Osteoblast (primary cell): ENCODE measurements around the gene AGAP3. TPM values are rescaled to one million over a fixed set of nuclear protein-coding genes. Genes with fewer than 3 reads are reported as not detected.

Source experiments
- DNase-seq: peaks from one replicate; pipeline ENCODE4 v3.0.0; 2011; ENCODE audit warnings: low spot score, mixed read lengths; ENCODE audit not compliant: insufficient read length; ENCODE audit errors: missing footprints
- H2AFZ ChIP-seq: 2 replicates; pipeline ENCODE4 v1.6.0; 2011; ENCODE audit warnings: mild to moderate bottlenecking, low read length
- H3K27ac ChIP-seq: 2 replicates; pipeline ENCODE4 v1.5.1; 2011; ENCODE audit warnings: mild to moderate bottlenecking, low read depth, low read length, moderate library complexity
- H3K27me3 ChIP-seq: 2 replicates; pipeline ENCODE4 v1.6.0; 2012; ENCODE audit warnings: mild to moderate bottlenecking, control low read depth, inconsistent platforms, low read length, moderate library complexity; ENCODE audit not compliant: insufficient read depth
- H3K36me3 ChIP-seq: 2 replicates; pipeline ENCODE4 v1.5.1; 2011; ENCODE audit warnings: mild to moderate bottlenecking, low read length, control low read depth, moderate library complexity; ENCODE audit not compliant: insufficient read depth
- H3K4me1 ChIP-seq: 2 replicates; pipeline ENCODE4 v1.5.1; 2011; ENCODE audit warnings: mild to moderate bottlenecking, low read length, control low read depth, moderate library complexity; ENCODE audit not compliant: insufficient read depth
- H3K4me2 ChIP-seq: 2 replicates; pipeline ENCODE4 v1.6.0; 2011; ENCODE audit warnings: mild to moderate bottlenecking, low read length; ENCODE audit not compliant: insufficient read depth
- H3K4me3 ChIP-seq: fragments of 200-600 bp; sonication (generic); 3 replicates; pipeline ENCODE4 v1.5.1; 2012; ENCODE audit warnings: mild to moderate bottlenecking, low read length, inconsistent platforms; ENCODE audit not compliant: insufficient read depth
- H3K79me2 ChIP-seq: 2 replicates; pipeline ENCODE4 v1.6.0; 2012; ENCODE audit warnings: mild to moderate bottlenecking, low read length, control low read depth, inconsistent platforms; ENCODE audit not compliant: insufficient read depth
- H3K9me3 ChIP-seq: 2 replicates; pipeline ENCODE4 v1.5.1; 2011; ENCODE audit warnings: low read depth, low read length, control low read depth
- H4K20me1 ChIP-seq: 2 replicates; pipeline ENCODE4 v1.6.0; 2012; ENCODE audit warnings: mild to moderate bottlenecking, low read length, control low read depth; ENCODE audit not compliant: insufficient read depth
- total RNA-seq: library from RNA; depleted of rRNA; stranded (reverse); fragments of >200 nt; gene quantifications from 2 replicates; pipeline ENCODE4 v1.2.3, GENCODE V29; 2012
- TF ChIP-seq, protein P1 (sequence below): IDR thresholded peaks from 2 replicates; pipeline ENCODE4 v1.5.1; 2011; ENCODE audit warnings: mild to moderate bottlenecking, low read depth, low read length, moderate library complexity; ENCODE audit errors: extremely low read depth

The AGAP3 gene
- total RNA-seq, 1 donor = 39.8 TPM

DNA sequence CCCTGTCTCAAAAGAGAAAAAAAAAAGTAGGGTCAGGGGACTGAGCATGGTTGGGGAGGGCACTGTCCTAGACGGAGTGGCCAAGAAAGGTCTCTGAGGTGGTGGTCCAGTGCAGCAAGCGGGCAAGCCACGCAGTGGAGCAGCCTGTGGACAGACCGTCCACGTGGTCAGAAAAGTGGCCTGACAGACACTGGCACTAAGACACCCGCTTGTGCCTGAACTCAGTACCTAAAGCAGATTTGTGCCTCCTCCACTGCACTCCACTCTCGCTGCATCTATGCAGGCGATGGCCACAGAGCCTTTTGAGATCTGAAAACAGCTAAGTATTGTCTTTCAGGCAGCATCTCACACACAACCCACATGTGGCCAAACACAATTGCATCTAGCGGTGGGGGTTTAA, 92.0 kb downstream of the AGAP3 start:
- H3K36me3 ChIP-seq = no peaks in the 10 kb centered on the region
- H4K20me1 ChIP-seq = peaks cover 3% of the 10 kb centered on the region
- H3K9me3 ChIP-seq = no peaks in the 10 kb centered on the region
- H3K4me1 ChIP-seq = no peaks in the 10 kb centered on the region
- TF ChIP-seq, protein P1, sequence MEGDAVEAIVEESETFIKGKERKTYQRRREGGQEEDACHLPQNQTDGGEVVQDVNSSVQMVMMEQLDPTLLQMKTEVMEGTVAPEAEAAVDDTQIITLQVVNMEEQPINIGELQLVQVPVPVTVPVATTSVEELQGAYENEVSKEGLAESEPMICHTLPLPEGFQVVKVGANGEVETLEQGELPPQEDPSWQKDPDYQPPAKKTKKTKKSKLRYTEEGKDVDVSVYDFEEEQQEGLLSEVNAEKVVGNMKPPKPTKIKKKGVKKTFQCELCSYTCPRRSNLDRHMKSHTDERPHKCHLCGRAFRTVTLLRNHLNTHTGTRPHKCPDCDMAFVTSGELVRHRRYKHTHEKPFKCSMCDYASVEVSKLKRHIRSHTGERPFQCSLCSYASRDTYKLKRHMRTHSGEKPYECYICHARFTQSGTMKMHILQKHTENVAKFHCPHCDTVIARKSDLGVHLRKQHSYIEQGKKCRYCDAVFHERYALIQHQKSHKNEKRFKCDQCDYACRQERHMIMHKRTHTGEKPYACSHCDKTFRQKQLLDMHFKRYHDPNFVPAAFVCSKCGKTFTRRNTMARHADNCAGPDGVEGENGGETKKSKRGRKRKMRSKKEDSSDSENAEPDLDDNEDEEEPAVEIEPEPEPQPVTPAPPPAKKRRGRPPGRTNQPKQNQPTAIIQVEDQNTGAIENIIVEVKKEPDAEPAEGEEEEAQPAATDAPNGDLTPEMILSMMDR = no peak
- no peak overlapping the region for H3K4me3 ChIP-seq
- H3K27me3 ChIP-seq = peaks cover 48% of the 10 kb centered on the region
- H2AFZ ChIP-seq = no peak overlapping the region
- no peaks in the 10 kb centered on the region for H3K79me2 ChIP-seq
- DNase-seq = peak; percentile 78
- H3K4me2 ChIP-seq = no peak overlapping the region
- H3K27ac ChIP-seq = no peak overlapping the region

DNA sequence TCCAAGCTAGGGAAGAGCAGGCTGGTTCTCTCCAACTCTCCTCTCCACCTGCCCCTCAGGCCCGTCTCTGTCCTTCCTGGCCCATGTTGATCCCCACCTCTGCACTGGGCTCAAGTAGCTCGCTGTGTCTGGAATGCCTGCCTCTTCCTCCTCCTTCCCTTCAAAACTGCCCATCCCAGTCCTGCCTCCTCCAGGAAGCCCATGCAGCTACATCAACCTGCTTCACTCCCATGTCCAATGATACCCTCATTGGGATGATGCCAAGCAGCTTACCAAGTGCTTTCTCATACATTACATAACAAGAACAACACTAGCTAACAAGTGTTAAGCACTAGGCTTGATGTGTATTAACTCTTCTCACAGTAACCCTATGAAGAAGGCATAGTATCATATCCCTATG, 92.6 kb downstream of the AGAP3 start:
- H3K4me1 ChIP-seq = no peaks in the 10 kb centered on the region
- no peaks in the 10 kb centered on the region for H3K9me3 ChIP-seq
- no peak overlapping the region for H2AFZ ChIP-seq
- H3K4me3 ChIP-seq = no peak overlapping the region
- no peaks in the 10 kb centered on the region for H3K79me2 ChIP-seq
- H4K20me1 ChIP-seq = peaks cover 3% of the 10 kb centered on the region
- peak; percentile 65 for DNase-seq
- TF ChIP-seq, protein P1 = no peak
- no peak overlapping the region for H3K4me2 ChIP-seq
- H3K27me3 ChIP-seq = peaks cover 46% of the 10 kb centered on the region
- no peak overlapping the region for H3K27ac ChIP-seq
- H3K36me3 ChIP-seq = no peaks in the 10 kb centered on the region

DNA sequence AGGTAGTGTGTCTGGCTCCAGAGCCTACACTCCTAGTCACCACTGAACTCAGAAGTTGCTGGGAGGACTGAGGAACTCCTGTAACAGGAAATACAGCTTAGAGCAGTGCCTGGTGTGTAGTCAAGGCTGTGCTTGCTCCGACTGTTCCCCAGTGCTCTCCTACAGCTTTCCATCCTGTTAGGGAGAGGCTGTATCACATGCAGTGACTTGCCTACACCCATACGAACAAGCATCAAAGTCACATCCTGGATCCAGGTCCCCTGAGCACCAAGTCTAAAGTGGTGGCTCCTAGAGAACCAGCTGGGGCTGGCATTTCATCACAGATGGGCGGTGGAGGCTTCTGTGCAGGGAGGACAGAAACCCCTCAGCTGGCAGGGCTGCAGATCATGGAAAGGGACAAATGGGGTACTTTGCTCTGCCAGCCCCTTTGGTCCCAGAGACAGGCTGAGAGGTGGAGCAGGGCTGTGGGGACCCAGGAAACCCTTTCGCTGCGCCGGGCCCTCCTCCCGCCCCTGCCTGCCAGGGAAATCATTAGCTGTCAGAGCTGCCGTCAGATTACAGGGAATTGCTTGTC, 93.1 kb downstream of the AGAP3 start:
- Histone ChIP-seq H3K9me3 (no peaks in the 10 kb centered on the region), H3K36me3 (no peaks in the 10 kb centered on the region), H3K79me2 (no peaks in the 10 kb centered on the region), H3K4me2 (no peak overlapping the region), H3K4me1 (no peaks in the 10 kb centered on the region), H3K27ac (no peak overlapping the region), H3K4me3 (no peak overlapping the region), H2AFZ (no peak overlapping the region), H4K20me1 (peaks cover 3% of the 10 kb centered on the region), H3K27me3 (peaks cover 46% of the 10 kb centered on the region)
- TF ChIP-seq, protein P1 = no peak
- peak; percentile 58 for DNase-seq

DNA sequence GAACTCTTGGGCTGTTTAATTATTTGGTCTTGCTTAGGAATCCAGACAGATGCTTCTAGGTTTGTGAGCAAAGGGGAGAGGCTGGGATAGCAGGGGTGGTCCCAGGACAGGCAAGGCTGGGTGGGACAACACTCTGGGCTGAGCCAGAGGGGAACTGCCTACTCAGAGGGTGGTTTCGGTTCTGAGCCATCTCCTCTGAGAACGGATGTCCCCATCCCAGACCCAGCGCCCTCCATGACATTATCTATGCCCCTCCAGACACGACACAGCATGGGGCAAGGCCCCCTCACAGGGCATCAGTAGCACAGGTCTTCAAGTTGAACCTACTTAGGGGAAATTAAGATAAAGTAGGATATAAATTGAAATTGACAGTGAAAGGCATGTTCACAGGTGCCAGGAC, 93.7 kb downstream of the AGAP3 start:
- H3K9me3 ChIP-seq = no peaks in the 10 kb centered on the region
- H3K36me3 ChIP-seq = no peaks in the 10 kb centered on the region
- H3K4me3 ChIP-seq = no peak overlapping the region
- peaks cover 43% of the 10 kb centered on the region for H3K27me3 ChIP-seq
- H4K20me1 ChIP-seq = peaks cover 3% of the 10 kb centered on the region
- H3K79me2 ChIP-seq = no peaks in the 10 kb centered on the region
- H3K4me2 ChIP-seq = no peak overlapping the region
- no peak overlapping the region for H3K27ac ChIP-seq
- TF ChIP-seq, protein P1 = no peak
- H3K4me1 ChIP-seq = no peaks in the 10 kb centered on the region
- peak; percentile 65 for DNase-seq
- H2AFZ ChIP-seq = no peak overlapping the region
